D721Med (cell line): ENCODE results near the gene ICAM1.

Source experiments
- DNase-seq: peaks from one replicate; pipeline ENCODE4 v3.0.0; 2011; ENCODE audit warnings: low spot score; ENCODE audit not compliant: insufficient read length
- FAIRE-seq: peaks from 2 replicates; lab custom pipeline; 2011; peaks lifted over from hg19 to GRCh38; lab: Jason Lieb, UNC
- CTCF ChIP-seq: IDR thresholded peaks from 2 replicates; pipeline ENCODE4 v1.5.1; 2012; ENCODE audit warnings: mild to moderate bottlenecking, control low read depth; ENCODE audit not compliant: insufficient read depth; ENCODE audit errors: missing control alignments

The ICAM1 gene

GRCh38 chr19:10227026-10227971 is 43.6 kb upstream of the ICAM1 start:
- TF ChIP-seq CTCF: no peak
- FAIRE-seq (no peak), DNase-seq (no peak)

- TF ChIP-seq CTCF: no peak
- DNase-seq (no peak), FAIRE-seq (no peak)
Measured at GRCh38 chr19:10228393-10228792, 42.5 kb upstream of the ICAM1 start.

GRCh38 chr19:10228920-10229319 is 42.0 kb upstream of the ICAM1 start:
- DNase-seq (no peak), FAIRE-seq (no peak)
- peak; percentile 51 for TF ChIP-seq CTCF

GRCh38 chr19:10230173-10230860 is 40.6 kb upstream of the ICAM1 start:
- FAIRE-seq (no peak), DNase-seq (no peak)
- no peak for TF ChIP-seq CTCF

GRCh38 chr19:10230861-10231611 is 39.9 kb upstream of the ICAM1 start, which contains the start of gene S1PR2:
S1PR2 (minus strand) TSS chr19:10231331; CDS start chr19:10224905, 6,426 bp downstream.
- TF ChIP-seq CTCF: no peak
- FAIRE-seq (no peak), DNase-seq (peak; percentile 69)

GRCh38 chr19:10231612-10232228 is 39.2 kb upstream of the ICAM1 start:
- no peak for TF ChIP-seq CTCF
- no peak for FAIRE-seq
- no peak for DNase-seq
